Activated CD4-positive, CD25-positive, alpha-beta regulatory T cell treated with anti-CD3 and anti-CD28 coated beads, Interleukin-2, amount 50 U/mL, for 16 hours (primary cell): Measurements from ENCODE around the gene ARHGEF1.

ENCODE experiments used
- DNase-seq: peaks from one replicate; pipeline ENCODE4 v3.0.0-alpha.2; 2020; ENCODE audit warnings: low read depth, low spot score

ARHGEF1 gene

DNA sequence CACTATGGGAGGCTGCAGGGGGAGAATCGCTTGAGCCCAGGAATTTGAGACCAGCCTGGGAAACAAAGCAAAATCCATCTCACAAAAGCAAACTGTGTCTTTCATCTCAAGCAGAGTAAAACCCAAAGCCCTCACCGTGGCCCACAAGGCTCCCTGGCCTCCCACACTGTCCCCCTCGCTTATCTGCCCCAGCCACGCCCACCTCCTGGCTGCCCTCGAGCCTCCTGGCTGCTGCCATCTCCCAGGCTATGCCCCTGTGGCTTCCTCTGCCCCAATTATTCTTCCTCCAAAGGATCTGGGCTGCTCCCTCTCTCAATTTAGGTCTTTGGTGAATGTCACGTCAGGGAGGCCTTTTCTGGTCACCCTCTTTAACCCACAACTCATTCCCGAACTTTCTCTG lies 72.5 kb downstream of the ARHGEF1 start:
- no peak for DNase-seq

DNA sequence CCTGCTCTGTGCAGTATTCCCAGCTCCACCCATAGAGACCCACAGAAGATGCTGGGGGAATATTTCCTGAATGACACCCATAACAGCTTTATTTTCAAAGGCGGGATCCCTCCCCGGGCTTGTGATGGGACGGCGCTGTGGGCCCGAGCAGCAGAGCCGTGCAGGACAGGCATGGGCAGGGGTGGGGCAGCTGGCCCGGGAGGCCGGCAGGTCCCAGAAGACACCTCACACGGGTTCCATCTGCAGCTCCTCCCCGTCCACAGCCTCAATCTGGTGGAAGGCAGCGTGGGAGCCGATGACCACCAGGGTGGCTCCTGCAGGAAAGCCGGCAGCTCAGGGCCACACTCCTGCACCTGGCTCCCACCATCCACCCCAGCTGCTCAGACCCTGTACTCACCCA lies 73.6 kb downstream of the ARHGEF1 start:
- no peak for DNase-seq
